ENCODE measurements around the gene PRPF38B. TPM values are rescaled to one million over a fixed set of nuclear protein-coding genes. Genes with fewer than 3 reads are reported as not detected.

The PRPF38B gene
- total RNA-seq, 4 donors from 2014 or later = 13.8 to 17.1 (median 15.7) TPM

DNA sequence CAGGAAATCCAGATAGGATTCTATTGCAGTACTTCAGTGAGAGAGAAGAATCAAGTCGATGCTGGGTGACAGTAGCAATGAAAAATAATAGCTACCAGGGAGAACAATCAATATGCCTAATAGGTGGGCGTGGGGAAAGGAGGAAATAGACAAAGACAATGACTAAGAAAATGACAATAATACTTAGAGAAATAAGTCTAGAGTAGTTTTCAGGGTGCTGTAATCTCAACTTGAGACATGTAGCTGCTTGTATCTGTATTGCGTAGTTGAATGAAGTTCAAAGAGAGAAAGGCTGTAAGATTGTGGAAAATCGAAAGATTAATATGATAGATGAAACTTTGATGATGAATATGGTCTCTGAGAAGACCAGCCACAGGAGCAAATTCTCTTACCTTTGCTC lies 57.0 kb downstream of the PRPF38B start:
- ATAC-seq = no peak
- H3K27ac ChIP-seq = no peak overlapping the region
- peaks cover 5 to 14% of the 10 kb centered on the region in 2 donors for H3K4me1 ChIP-seq
- no peaks in the 10 kb centered on the region for H3K9me3 ChIP-seq
- no peak overlapping the region for H3K4me3 ChIP-seq
- no peak for TF ChIP-seq POLR2A (IDR thresholded peaks at IDR 0.05)
- TF ChIP-seq CTCF (IDR thresholded peaks at IDR 0.05 in 4 of 5, conservative IDR thresholded peaks at IDR 0.05 in 1 of 5) = no peak
- in situ Hi-C loops (cut with MboI; ENCODE audit: low sequenced_read_pairs in 4 of 4) (loop anchor here in 3 of 4 donors (5.0 to 10.0 kb wide), 3 partner anchors 52 to 156 kb away; partner anchors contain the start of gene PRPF38B (in 2 of the 3)), intact Hi-C loops (cut with DNase I; ENCODE audit: low total_unique reads) (loop anchor here (2.0 to 10.0 kb wide), 4 partner anchors 148 to 346 kb away; partner anchors contain the start of genes EEIG2 and TMEM167B)
- peaks cover 0 to 23% of the 10 kb centered on the region in 2 donors for H3K36me3 ChIP-seq
- H3K27me3 ChIP-seq = no peaks in the 10 kb centered on the region
- no peak for DNase-seq

GRCh38 chr1:108750476-108751181 lies 58.5 kb downstream of the PRPF38B start:
- intact Hi-C loops (cut with DNase I; ENCODE audit: low total_unique reads) = no loop called here
- DNase-seq (no peak), ATAC-seq (no peak)
- no peaks in the 10 kb centered on the region for H3K9me3 ChIP-seq
- no peak overlapping the region for H3K4me3 ChIP-seq
- H3K36me3 ChIP-seq = peaks cover 0 to 38% of the 10 kb centered on the region in 2 donors
- in situ Hi-C loops (cut with MboI; ENCODE audit: low sequenced_read_pairs in 4 of 4) = no loop called here
- H3K4me1 ChIP-seq = peaks cover 5 to 14% of the 10 kb centered on the region in 2 donors
- TF ChIP-seq CTCF (IDR thresholded peaks at IDR 0.05 in 4 of 5, conservative IDR thresholded peaks at IDR 0.05 in 1 of 5) (no peak), POLR2A (IDR thresholded peaks at IDR 0.05) (no peak)
- no peaks in the 10 kb centered on the region for H3K27me3 ChIP-seq
- H3K27ac ChIP-seq = no peak overlapping the region

Other genes with a start within 250 kb of the PRPF38B start
- gene NBPF6, start 242.0 kb upstream of the PRPF38B start, total RNA-seq = not detected
- gene EEIG2, start 132.2 kb upstream of the PRPF38B start, total RNA-seq = 1 to 10 TPM in 3 of 4 donors, under 1 TPM in 1; 0.41 to 3.6 (median 1.5) TPM
- gene HENMT1, start 31.2 kb upstream of the PRPF38B start, total RNA-seq = 1 to 10 TPM in 3 of 4 donors, under 1 TPM in 1; 0.51 to 3.5 (median 1.8) TPM
- under 1 TPM in 1 of 4 donors, not detected in 3; 0.07 TPM for gene FNDC7, start 20.6 kb downstream of the PRPF38B start, total RNA-seq
- 10 to 100 TPM; 18.4 to 39.4 (median 24.3) TPM for gene STXBP3, start 54.4 kb downstream of the PRPF38B start, total RNA-seq
- 1 to 10 TPM in 1 of 4 donors, under 1 TPM in 1, not detected in 2; 0.67 to 3.9 TPM for gene AKNAD1, start 164.8 kb downstream of the PRPF38B start, total RNA-seq
- 10 to 100 TPM in 2 of 4 donors, 1 to 10 TPM in 2; 7.0 to 51.4 (median 13.0) TPM for gene GPSM2, start 184.7 kb downstream of the PRPF38B start, total RNA-seq

Measured in gastrocnemius medialis (tissue), 4 donors.